Astrocyte (in vitro differentiated cells and primary cell): ENCODE measurements around the gene SFSWAP. TPM values are rescaled to one million over a fixed set of nuclear protein-coding genes. Genes with fewer than 3 reads are reported as not detected.

Source experiments
- DNase-seq: peaks from one replicate; pipeline ENCODE4 v3.0.0-alpha.2; 2010; ENCODE audit warnings: low read depth
- FAIRE-seq: peaks from 2 replicates; lab custom pipeline; 2011; peaks lifted over from hg19 to GRCh38; lab: Jason Lieb, UNC
- H2AFZ ChIP-seq: 2 replicates; pipeline ENCODE4 v1.6.0; 2012; ENCODE audit warnings: low read depth, low read length, inconsistent platforms
- H3K27ac ChIP-seq: 2 replicates; pipeline ENCODE4 v1.5.1; 2011; ENCODE audit warnings: low read depth, low read length, inconsistent platforms
- H3K27me3 ChIP-seq: 2 replicates; pipeline ENCODE4 v1.6.0; 2011; ENCODE audit warnings: low read length, inconsistent platforms; ENCODE audit not compliant: insufficient read depth
- H3K36me3 ChIP-seq: 2 replicates; pipeline ENCODE4 v1.5.1; 2011; ENCODE audit warnings: low read length, inconsistent platforms; ENCODE audit not compliant: insufficient read depth
- H3K4me1 ChIP-seq: 2 replicates; pipeline ENCODE4 v1.5.1; 2011; ENCODE audit warnings: low read length, inconsistent platforms; ENCODE audit not compliant: insufficient read depth
- H3K4me2 ChIP-seq: 2 replicates; pipeline ENCODE4 v1.6.0; 2012; ENCODE audit warnings: low read length, inconsistent platforms
- H3K4me3 ChIP-seq: 2 replicates; pipeline ENCODE4 v1.5.1; 2011; ENCODE audit warnings: low read depth, mild to moderate bottlenecking, low read length, inconsistent platforms; ENCODE audit not compliant: insufficient read depth
- H3K79me2 ChIP-seq: 2 replicates; pipeline ENCODE4 v1.6.0; 2012; ENCODE audit warnings: mild to moderate bottlenecking, low read length, inconsistent platforms; ENCODE audit not compliant: insufficient read depth
- H3K9ac ChIP-seq: 2 replicates; pipeline ENCODE4 v1.6.0; 2012; ENCODE audit warnings: mild to moderate bottlenecking, low read length, inconsistent platforms
- H3K9me3 ChIP-seq: 2 replicates; pipeline ENCODE4 v1.5.1; 2012; ENCODE audit warnings: low read depth, mild to moderate bottlenecking, low read length, inconsistent platforms; ENCODE audit not compliant: insufficient read depth
- H4K20me1 ChIP-seq: 2 replicates; pipeline ENCODE4 v1.6.0; 2012; ENCODE audit warnings: low read length, inconsistent platforms; ENCODE audit not compliant: insufficient read depth
- H3K27ac Mint-ChIP-seq: one replicate; pipeline ENCODE4 v1.8.0; 2021; ENCODE audit warnings: mild to moderate bottlenecking, mixed read lengths; ENCODE audit not compliant: unreplicated experiment
- H3K27me3 Mint-ChIP-seq: one replicate; pipeline ENCODE4 v1.8.0; 2021; ENCODE audit warnings: low read depth, mixed read lengths; ENCODE audit not compliant: unreplicated experiment
- H3K36me3 Mint-ChIP-seq: one replicate; pipeline ENCODE4 v1.8.0; 2021; ENCODE audit warnings: low read depth, mixed read lengths; ENCODE audit not compliant: unreplicated experiment
- H3K4me1 Mint-ChIP-seq: one replicate; pipeline ENCODE4 v1.8.0; 2021; ENCODE audit warnings: low read depth, mixed read lengths; ENCODE audit not compliant: unreplicated experiment
- H3K4me3 Mint-ChIP-seq: one replicate; pipeline ENCODE4 v1.8.0; 2021; ENCODE audit warnings: mild to moderate bottlenecking, moderate library complexity, mixed read lengths; ENCODE audit not compliant: unreplicated experiment
- H3K9me3 Mint-ChIP-seq: one replicate; pipeline ENCODE4 v1.8.0; 2021; ENCODE audit warnings: mild to moderate bottlenecking, mixed read lengths; ENCODE audit not compliant: unreplicated experiment
- CTCF ChIP-seq: IDR thresholded peaks from 2 replicates; pipeline ENCODE4 v1.5.1; 2011; ENCODE audit warnings: low read depth, mild to moderate bottlenecking, inconsistent platforms, low read length, moderate library complexity; ENCODE audit not compliant: insufficient read depth
- EZH2 ChIP-seq: IDR thresholded peaks from 2 replicates; pipeline ENCODE4 v1.6.1; 2012; ENCODE audit warnings: mild to moderate bottlenecking, low read length, inconsistent platforms; ENCODE audit not compliant: insufficient read depth
- total RNA-seq: library from RNA; stranded (reverse); gene quantifications from 2 replicates; pipeline ENCODE4 v1.2.1, GENCODE V29; 2021

Gene SFSWAP
- total RNA-seq, 1 donor from 2014 or later: 35.7 TPM

GRCh38 chr12:131672941-131673887 lies 37.7 kb upstream of the SFSWAP start:
- Mint-ChIP-seq H3K27ac (no peak overlapping the region), H3K9me3 (no peaks in the 10 kb centered on the region), H3K27me3 (peaks cover 28% of the 10 kb centered on the region), H3K36me3 (no peaks in the 10 kb centered on the region), H3K4me1 (no peaks in the 10 kb centered on the region), H3K4me3 (no peak overlapping the region)
- DNase-seq (no peak), FAIRE-seq (no peak)
- H3K4me1 ChIP-seq: no peaks in the 10 kb centered on the region
- H4K20me1 ChIP-seq: no peaks in the 10 kb centered on the region
- no peak overlapping the region for H2AFZ ChIP-seq
- H3K79me2 ChIP-seq: no peaks in the 10 kb centered on the region
- no peak overlapping the region for H3K4me3 ChIP-seq
- no peaks in the 10 kb centered on the region for H3K27me3 ChIP-seq
- TF ChIP-seq EZH2 (no peak), CTCF (no peak)
- no peaks in the 10 kb centered on the region for H3K9me3 ChIP-seq
- H3K27ac ChIP-seq: no peak overlapping the region
- no peak overlapping the region for H3K4me2 ChIP-seq
- H3K36me3 ChIP-seq: no peaks in the 10 kb centered on the region
- H3K9ac ChIP-seq: no peak overlapping the region

GRCh38 chr12:131673888-131674257 lies 37.0 kb upstream of the SFSWAP start:
- Histone ChIP-seq H3K9ac (no peak overlapping the region), H3K4me2 (no peak overlapping the region), H2AFZ (no peak overlapping the region), H3K4me1 (no peaks in the 10 kb centered on the region), H3K4me3 (no peak overlapping the region), H3K9me3 (no peaks in the 10 kb centered on the region), H3K79me2 (no peaks in the 10 kb centered on the region), H3K27ac (no peak overlapping the region), H3K27me3 (no peaks in the 10 kb centered on the region), H4K20me1 (no peaks in the 10 kb centered on the region), H3K36me3 (no peaks in the 10 kb centered on the region)
- DNase-seq (peak; percentile 12), FAIRE-seq (no peak)
- no peaks in the 10 kb centered on the region for H3K36me3 Mint-ChIP-seq
- H3K4me3 Mint-ChIP-seq: no peak overlapping the region
- no peak overlapping the region for H3K27ac Mint-ChIP-seq
- TF ChIP-seq CTCF (no peak), EZH2 (no peak)
- H3K9me3 Mint-ChIP-seq: no peaks in the 10 kb centered on the region
- H3K4me1 Mint-ChIP-seq: no peaks in the 10 kb centered on the region
- H3K27me3 Mint-ChIP-seq: peaks cover 33% of the 10 kb centered on the region

- Mint-ChIP-seq H3K4me3 (no peak overlapping the region), H3K27me3 (peaks cover 34% of the 10 kb centered on the region), H3K36me3 (no peaks in the 10 kb centered on the region), H3K27ac (no peak overlapping the region), H3K9me3 (no peaks in the 10 kb centered on the region), H3K4me1 (no peaks in the 10 kb centered on the region)
- Histone ChIP-seq H3K27ac (no peak overlapping the region), H2AFZ (no peak overlapping the region), H3K36me3 (no peaks in the 10 kb centered on the region), H3K79me2 (no peaks in the 10 kb centered on the region), H3K9ac (no peak overlapping the region), H3K4me1 (no peaks in the 10 kb centered on the region), H3K9me3 (no peaks in the 10 kb centered on the region), H3K27me3 (no peaks in the 10 kb centered on the region), H4K20me1 (no peaks in the 10 kb centered on the region), H3K4me3 (no peak overlapping the region), H3K4me2 (no peak overlapping the region)
- TF ChIP-seq EZH2 (no peak), CTCF (no peak)
- FAIRE-seq (no peak), DNase-seq (no peak)
These were observed 36.5 kb upstream of the SFSWAP start for GRCh38 chr12:131674373-131674772.
